PFSK-1 (cell line): Measurements from ENCODE around the gene SUDS3.

ENCODE experiments used
- POLR2AphosphoS5 ChIP-seq: IDR thresholded peaks from 2 replicates; pipeline ENCODE4 v1.6.1; 2012; ENCODE audit warnings: low read depth, mild to moderate bottlenecking, control low read depth, low read length, moderate library complexity
- SIN3A ChIP-seq: IDR thresholded peaks from 2 replicates; pipeline ENCODE4 v1.6.1; 2012; ENCODE audit warnings: mild to moderate bottlenecking, low read length, moderate library complexity, borderline replicate concordance; ENCODE audit not compliant: insufficient read depth
- TAF1 ChIP-seq: IDR thresholded peaks from 2 replicates; pipeline ENCODE4 v1.6.1; 2012; ENCODE audit warnings: low read length, control low read depth, borderline replicate concordance; ENCODE audit not compliant: insufficient read depth
- TF ChIP-seq, protein P1 (sequence below), 2 experiments: IDR thresholded peaks; 2 replicates each; pipeline versions ENCODE4 v1.6.1 to v1.8.0; 2011 to 2012; ENCODE audit warnings: low read depth in 2 of 2, low read length in 2 of 2, control low read depth in 1 of 2, inconsistent platforms in 1 of 2, mild to moderate bottlenecking in 1 of 2, moderate library complexity in 1 of 2; ENCODE audit not compliant: insufficient read depth in 1 of 2

DNA sequence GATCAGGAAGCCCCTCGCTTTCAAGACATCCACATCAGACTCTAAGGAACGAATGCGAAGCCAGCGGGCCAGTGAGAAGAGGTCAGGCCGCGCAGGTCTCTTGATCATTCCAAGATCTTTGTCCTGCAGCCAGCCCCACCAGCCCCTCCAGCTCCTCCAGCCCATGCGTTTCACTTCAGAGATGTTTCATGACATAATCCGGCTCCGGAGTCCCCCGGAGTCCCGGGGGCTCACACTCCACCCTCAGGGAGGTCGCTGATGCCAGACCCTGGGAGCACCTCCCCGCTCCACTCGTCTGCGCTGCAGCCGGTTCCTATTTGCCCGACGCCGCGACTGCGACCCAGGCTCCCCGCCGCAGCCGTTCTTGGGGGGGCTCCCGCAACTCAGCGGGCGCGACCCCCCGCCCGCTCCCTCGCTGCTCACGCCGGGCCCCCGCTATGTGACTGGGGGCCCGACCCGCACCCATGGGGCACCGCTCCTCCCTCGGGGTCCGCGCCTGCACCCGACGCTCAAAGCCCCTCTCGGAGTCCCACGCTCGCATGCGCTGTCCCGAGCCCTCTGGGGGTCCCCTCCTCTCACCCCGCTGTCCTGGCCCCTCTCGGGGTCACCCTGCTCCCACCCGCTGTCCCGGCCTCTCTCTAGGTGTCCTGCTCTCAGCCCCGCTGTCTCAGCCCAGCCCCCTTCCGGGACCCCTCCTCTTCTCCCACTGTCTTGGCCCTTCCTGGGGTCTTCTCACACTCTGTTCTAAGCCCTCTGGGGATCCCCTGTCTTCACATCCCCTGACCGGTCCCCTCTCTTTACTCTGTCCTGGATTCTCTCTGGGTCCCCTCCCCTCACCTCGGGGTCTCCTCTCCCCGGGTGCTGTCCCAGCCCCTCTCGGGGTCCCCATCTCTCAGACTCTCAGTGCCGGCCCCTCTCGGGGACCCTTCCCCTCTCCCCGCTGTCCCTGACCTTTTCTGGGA, 4.8 kb upstream of the SUDS3 start:
- TF ChIP-seq POLR2AphosphoS5 (no peak), TAF1 (no peak), SIN3A (no peak)
- TF ChIP-seq, protein P1, sequence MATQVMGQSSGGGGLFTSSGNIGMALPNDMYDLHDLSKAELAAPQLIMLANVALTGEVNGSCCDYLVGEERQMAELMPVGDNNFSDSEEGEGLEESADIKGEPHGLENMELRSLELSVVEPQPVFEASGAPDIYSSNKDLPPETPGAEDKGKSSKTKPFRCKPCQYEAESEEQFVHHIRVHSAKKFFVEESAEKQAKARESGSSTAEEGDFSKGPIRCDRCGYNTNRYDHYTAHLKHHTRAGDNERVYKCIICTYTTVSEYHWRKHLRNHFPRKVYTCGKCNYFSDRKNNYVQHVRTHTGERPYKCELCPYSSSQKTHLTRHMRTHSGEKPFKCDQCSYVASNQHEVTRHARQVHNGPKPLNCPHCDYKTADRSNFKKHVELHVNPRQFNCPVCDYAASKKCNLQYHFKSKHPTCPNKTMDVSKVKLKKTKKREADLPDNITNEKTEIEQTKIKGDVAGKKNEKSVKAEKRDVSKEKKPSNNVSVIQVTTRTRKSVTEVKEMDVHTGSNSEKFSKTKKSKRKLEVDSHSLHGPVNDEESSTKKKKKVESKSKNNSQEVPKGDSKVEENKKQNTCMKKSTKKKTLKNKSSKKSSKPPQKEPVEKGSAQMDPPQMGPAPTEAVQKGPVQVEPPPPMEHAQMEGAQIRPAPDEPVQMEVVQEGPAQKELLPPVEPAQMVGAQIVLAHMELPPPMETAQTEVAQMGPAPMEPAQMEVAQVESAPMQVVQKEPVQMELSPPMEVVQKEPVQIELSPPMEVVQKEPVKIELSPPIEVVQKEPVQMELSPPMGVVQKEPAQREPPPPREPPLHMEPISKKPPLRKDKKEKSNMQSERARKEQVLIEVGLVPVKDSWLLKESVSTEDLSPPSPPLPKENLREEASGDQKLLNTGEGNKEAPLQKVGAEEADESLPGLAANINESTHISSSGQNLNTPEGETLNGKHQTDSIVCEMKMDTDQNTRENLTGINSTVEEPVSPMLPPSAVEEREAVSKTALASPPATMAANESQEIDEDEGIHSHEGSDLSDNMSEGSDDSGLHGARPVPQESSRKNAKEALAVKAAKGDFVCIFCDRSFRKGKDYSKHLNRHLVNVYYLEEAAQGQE (IDR thresholded peaks at IDR 0.05; ENCODE audit: insufficient read depth in 1 of 2, low read depth in 2 of 2, low read length in 2 of 2): no peak
